GM10847 (cell line): ENCODE results near the gene CACNA1D.

ENCODE experiments used
- POLR2A ChIP-seq: IDR thresholded peaks from 2 replicates; pipeline ENCODE4 v1.6.1; 2011; ENCODE audit not compliant: insufficient read length; ENCODE audit errors: extremely low read depth

CACNA1D gene

DNA sequence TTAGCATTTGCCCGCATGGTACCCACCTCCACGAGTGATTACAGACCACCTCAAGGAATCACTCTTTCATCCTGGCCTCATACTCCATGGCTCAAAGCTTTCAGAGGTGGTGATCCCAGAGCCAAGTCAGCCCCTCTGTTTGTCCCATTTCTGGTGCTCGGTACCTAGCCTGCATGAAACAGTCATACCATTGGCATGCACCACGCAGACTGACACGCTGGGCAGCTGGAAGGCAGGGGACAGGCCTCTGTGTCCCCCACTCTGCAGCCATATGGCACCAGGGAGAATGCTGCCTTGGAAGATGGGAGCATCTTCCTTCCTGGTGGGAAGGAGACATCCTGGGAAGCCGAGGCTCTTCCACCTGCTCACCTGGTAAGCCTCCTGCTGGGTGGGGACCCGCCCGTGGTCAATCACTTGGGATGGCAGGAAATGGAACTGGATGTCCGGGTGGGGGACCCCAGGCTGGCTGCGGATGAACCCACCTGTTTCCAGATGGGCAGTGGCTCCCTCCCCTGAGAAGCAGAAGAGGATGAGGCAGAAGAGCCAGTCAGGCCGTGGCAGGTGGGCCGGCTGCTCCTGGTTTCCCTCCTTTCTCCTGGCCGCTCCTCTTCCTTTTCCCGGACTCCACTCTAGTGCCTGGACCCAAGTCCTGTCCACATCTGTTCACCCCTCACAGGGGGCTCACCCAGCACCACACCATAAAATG, 324.9 kb downstream of the CACNA1D start:
- no peak for TF ChIP-seq POLR2A

DNA sequence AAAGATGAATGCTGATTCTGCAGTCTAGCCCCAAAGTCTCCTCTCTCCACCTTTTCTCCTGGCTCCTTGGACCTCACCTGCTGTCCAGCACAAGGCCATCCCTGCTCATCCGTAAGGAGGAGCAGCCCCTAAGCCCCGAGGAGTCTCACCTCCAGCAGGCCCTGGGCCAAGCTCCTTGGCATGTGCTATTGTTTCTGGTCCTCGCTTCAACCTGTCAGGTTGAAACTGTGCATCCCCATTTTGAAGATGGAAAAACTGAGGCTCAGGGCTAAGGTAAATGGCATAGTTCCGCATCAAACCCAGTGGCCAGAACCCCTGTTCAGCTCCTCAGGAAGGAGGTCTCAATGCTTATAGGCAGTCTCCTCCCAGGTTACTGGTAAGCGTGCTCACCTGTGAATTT, 325.7 kb downstream of the CACNA1D start:
- TF ChIP-seq POLR2A = no peak

DNA sequence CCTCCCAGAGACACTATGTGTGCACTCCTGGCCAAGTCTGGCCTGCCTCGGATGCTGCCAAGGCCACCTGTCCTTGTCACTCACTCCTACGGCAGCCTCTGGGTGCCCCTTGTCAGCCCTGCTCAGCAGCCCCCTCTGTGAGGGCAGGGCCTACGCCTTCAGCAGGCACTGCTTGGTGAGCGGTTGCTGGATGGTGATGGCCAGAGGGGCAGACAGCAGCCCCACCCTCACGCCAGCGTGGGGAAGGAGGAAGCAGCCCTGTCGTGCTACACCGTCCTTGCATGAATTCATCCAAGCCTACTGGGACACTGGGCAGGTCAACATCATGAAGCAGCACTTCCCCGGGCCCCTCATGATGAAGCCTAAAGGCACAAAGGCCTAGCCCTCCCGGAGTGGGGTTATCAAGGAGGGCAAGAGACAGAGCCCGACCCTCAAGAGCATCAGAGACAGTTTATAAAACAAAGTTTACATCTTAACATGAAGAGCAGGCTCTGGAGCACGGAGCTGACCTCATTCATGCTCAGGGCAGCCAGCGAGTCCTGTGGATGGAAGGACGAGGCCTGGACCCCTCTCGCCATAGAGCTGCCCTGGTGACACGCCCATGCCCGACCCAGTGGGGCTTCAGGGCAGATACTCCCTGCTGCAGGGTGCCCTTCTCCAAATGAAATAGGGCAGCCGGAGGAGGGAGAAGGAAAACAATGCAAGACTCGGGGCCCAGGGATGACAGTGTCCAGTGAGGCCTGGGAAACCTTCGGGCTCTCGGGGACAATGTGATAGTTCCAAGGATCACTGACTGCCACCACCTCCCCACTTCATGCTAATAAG, 326.6 kb downstream of the CACNA1D start:
- TF ChIP-seq POLR2A = no peak

DNA sequence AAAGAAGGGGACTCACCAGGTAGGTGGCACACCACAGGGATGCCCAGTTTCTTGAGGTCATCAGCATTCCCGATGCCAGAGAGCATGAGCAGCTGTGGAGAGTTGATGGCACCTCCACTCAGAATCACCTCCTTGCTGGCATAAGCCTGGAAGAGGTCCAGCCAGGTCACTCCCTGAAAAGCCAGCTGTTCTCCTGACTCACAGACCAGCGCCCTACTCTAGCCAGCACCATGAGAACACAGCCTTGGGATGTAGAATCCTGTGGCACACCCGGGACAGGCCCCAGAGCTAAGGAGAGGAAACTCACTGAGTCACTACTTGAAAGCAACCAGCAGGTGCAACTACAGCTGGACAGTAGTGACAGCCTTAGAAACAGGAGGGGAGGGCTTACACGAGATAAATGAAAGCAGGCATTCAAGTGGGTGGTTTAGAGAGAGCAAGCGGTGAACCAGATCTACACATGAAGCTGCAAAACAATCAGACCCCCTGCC, 327.3 kb downstream of the CACNA1D start:
- TF ChIP-seq POLR2A = no peak

- TF ChIP-seq POLR2A = no peak
These were observed 327.9 kb downstream of the CACNA1D start for GRCh38 chr3:53822331-53822741.

- TF ChIP-seq POLR2A = no peak
These were observed 328.9 kb downstream of the CACNA1D start for GRCh38 chr3:53823026-53823955.

- TF ChIP-seq POLR2A = no peak
These were observed 329.7 kb downstream of the CACNA1D start for GRCh38 chr3:53823956-53824657.

GRCh38 chr3:53824795-53825194, 330.4 kb downstream of the CACNA1D start:
- no peak for TF ChIP-seq POLR2A

DNA sequence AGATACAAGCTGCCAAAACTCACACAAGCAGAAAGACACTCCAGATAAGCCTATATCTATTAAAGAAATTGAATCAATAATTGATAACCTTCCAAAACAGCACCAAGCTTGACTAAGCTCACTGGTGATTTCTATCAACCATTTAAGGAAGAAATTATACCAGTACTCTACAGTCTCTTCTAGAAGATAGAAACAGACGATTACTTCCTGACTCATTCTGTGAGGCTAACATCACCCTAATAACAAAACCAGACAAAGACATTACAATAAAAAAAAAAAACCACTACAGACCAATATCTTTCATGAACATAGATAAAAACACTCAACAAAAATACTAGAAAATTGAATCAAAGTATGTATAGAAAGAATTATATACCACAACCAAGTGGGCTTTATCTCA, 331.6 kb downstream of the CACNA1D start:
- no peak for TF ChIP-seq POLR2A

DNA sequence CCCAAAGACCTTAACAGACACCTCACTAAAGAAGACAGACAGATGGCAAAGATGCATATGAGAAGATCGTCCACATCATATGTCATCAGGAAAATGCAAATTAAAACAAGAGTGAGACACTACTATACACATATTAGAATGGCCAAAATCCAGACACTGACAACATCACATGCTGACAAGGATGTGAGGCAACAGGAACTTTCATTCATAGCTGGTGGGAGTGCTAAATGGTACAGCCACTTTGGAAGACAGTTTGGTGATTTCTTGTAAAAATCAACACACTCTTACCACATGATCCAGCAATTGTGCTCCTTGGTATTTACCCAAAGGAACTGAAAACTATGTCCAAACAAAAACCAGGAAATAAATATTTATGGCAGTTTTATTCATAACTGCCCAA, 334.2 kb downstream of the CACNA1D start:
- TF ChIP-seq POLR2A = no peak

GRCh38 chr3:53829605-53830004, 335.2 kb downstream of the CACNA1D start:
- no peak for TF ChIP-seq POLR2A

DNA sequence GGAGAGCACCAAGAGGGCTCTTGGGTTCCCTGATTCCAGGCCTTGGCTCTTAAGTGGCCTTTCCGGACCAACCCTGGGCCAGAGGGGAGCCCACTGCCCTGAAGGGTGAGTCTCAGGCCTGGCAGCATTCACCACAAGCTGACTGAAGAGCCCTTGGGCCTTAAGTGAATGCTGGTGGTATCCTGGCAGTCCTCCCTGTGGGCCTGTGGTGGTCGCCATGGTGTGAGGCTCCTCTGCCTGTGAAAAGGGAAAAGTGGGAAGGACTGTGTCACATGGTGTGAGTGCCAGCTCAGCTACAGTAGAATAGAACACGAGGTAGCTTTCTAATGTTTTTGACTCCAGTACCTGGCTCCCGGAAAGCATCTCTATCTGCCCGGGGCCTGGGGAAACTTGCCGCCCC, 336.5 kb downstream of the CACNA1D start:
- no peak for TF ChIP-seq POLR2A

- no peak for TF ChIP-seq POLR2A
These were observed 338.7 kb downstream of the CACNA1D start for GRCh38 chr3:53833053-53833645.

DNA sequence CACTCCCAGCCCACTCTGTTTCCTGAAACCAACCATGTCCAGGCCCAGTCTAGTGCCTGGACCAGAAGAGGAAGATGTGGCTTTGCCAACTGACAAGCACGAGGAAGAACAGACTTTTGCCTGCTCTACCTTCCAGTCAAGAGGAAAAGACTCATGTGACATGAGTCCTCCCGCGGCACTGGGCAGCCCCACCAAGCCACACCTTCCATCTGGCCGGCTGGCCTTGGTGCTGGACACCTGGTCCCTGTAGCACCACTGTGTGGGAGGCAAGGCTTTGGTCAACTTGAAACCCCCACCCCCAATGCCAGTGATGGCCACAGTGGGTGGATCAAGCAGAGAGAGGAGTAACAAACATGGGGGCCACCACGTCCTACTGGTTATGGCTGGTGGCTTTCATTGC, 339.3 kb downstream of the CACNA1D start:
- TF ChIP-seq POLR2A = no peak
